DND-41 (cell line): ENCODE measurements around the gene CTRB2.

Experiments used
- CTCF ChIP-seq: IDR thresholded peaks from 2 replicates; pipeline ENCODE4 v1.5.1; 2012; ENCODE audit warnings: borderline replicate concordance, low read length, moderate library complexity, mild to moderate bottlenecking; ENCODE audit not compliant: poor library complexity, severe bottlenecking; ENCODE audit errors: extremely low read depth
- EZH2 ChIP-seq: IDR thresholded peaks from 3 replicates; pipeline ENCODE4 v1.6.1; 2012; ENCODE audit warnings: borderline replicate concordance, low read depth, mild to moderate bottlenecking, moderate library complexity, low read length, inconsistent platforms; ENCODE audit not compliant: severe bottlenecking

GRCh38 chr16:75222271-75222783 lies 15.4 kb upstream of the CTRB2 start:
- no peak for TF ChIP-seq CTCF
- no peak for TF ChIP-seq EZH2
